GM19328 (cell line): ENCODE data around the gene TLE3.

Experiments
- ATAC-seq: cut with Tn5 transposase; IDR thresholded peaks from one replicate; pipeline ENCODE4 v1.9.1; 2021; ENCODE audit warnings: mild to moderate bottlenecking, moderate library complexity; ENCODE audit not compliant: unreplicated experiment

The TLE3 gene

DNA sequence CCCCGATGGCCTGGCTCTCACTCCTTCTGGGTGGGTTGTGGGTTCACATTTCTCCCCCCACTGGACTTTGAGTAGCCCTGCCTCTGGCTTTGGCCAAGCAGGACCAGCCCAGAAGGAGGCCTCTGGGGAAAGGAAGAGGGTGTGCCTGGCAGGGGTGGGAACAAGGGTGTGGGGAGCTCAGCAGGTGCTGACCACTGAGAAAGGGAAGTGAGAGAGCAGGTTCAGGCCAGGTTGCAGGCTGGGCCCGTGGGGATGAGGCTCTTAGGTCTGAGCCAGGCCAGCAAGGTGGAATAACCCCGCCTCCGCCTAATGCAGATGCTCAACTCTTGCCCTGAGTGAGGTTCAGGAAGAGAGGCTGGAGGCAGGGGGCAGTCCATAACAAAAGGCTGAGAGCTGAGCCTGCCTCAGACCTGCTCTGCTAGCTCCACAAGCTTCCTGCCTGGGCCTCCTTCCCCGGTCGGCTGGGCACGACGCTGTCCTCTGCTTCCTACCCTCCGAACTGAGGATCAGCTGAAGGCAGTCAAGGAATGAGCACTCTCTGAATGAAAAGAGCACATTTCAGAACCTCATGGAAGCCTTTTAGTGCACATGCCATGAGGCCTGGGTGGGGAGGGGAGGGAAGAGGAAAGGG lies 82.7 kb downstream of the TLE3 start:
- peak; percentile 76 for ATAC-seq

GRCh38 chr15:70014331-70014730 lies 83.4 kb downstream of the TLE3 start:
- ATAC-seq = no peak

- no peak for ATAC-seq
Observed at GRCh38 chr15:70013656-70014313, 83.9 kb downstream of the TLE3 start.

- ATAC-seq = no peak
Observed at GRCh38 chr15:70012895-70013294, 84.8 kb downstream of the TLE3 start.

GRCh38 chr15:70008697-70009290 lies 88.9 kb downstream of the TLE3 start:
- no peak for ATAC-seq

DNA sequence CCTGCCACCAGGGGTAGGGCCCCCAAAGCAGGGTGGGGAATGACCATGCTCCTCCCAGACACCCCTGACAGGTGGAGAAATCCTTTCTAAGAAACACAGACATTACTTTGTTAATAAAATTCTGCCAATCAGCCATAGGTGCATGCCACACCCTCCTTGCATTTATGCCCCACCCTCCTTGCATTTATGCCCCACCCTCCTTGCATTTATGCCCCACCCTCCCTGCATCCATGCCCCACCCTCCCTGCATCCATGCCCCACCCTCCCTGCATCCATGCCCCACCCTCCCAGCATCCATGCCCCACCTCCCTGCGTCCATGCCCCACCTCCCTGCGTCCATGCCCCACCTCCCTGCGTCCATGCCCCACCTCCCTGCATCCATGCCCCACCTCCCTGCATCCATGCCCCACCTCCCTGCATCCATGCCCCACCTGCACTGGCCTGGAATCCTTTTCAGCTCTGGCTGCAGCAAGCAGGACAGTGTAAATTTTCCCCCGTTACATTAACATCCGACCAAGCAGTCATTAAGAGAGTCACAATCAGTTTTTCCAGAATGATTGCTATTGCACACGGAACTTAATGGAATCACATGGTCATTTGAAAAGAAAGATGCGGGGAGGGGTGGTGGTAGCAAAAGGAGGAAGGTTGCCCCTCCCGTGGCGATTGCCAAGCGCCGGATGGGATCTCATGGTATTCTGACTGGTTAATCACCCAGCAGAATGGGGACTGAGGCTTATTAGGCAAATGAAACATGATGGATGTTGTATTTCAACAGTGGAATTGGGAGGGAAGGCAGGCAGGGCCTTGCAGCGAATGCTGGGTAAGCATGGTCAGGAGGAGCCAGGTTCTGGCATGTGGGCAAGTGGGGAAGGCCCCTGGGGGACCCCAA lies 91.2 kb downstream of the TLE3 start:
- ATAC-seq = no peak

DNA sequence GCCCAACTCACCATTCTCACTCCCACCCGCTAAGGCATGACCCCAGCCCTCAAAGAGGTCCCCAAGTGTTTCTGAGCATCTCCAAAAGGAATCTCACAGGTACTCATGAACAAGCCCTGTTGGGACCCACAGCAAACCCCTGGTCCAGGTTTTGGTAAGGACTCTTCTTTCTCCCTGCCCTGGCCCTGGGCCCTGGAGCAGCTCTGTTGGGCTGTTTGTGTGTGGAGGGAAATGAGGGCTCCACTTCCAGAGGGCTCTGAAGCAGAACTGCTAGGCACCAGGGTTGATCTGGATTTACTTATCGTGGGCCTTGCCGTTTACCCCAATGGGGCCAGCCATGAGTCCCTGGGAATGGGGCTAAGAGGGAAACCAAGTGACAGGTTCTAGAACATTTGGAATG lies 92.9 kb downstream of the TLE3 start:
- no peak for ATAC-seq

GRCh38 chr15:70002897-70003296 lies 94.8 kb downstream of the TLE3 start:
- ATAC-seq = no peak

- ATAC-seq = no peak
Observed at GRCh38 chr15:70001859-70002258, 95.9 kb downstream of the TLE3 start.

DNA sequence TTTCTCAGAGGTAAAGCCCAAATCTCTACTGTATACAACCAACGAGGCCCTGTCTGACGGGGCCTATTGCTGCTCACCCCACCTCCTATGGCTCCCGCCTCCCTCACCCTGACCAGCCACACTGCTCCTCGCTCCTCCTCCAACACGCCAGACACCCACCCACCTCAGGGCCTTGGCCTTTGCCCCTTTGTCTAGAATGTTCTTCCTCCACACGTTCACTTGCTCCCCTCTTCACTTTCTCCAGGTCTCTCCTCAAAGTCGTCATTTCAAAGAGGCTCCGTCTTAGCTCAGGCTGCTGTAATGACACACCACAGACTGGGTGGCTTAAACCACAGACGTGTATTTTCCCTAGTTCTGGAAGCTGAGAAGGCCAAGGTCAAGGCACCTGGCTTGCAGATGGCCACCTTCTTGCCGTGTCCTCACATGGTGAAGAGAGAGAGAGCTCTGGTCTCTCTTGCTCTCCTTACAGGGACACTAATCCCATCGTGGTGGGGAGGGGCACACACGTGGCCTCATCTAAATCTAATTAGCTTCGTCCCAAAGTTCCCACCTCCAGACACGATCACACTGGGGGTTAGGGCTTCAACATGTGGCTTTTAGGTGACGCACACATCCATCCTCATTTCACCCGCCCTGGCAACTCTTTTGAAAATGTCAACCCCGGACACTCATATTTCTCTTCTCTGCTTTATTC lies 98.2 kb downstream of the TLE3 start:
- ATAC-seq = no peak

DNA sequence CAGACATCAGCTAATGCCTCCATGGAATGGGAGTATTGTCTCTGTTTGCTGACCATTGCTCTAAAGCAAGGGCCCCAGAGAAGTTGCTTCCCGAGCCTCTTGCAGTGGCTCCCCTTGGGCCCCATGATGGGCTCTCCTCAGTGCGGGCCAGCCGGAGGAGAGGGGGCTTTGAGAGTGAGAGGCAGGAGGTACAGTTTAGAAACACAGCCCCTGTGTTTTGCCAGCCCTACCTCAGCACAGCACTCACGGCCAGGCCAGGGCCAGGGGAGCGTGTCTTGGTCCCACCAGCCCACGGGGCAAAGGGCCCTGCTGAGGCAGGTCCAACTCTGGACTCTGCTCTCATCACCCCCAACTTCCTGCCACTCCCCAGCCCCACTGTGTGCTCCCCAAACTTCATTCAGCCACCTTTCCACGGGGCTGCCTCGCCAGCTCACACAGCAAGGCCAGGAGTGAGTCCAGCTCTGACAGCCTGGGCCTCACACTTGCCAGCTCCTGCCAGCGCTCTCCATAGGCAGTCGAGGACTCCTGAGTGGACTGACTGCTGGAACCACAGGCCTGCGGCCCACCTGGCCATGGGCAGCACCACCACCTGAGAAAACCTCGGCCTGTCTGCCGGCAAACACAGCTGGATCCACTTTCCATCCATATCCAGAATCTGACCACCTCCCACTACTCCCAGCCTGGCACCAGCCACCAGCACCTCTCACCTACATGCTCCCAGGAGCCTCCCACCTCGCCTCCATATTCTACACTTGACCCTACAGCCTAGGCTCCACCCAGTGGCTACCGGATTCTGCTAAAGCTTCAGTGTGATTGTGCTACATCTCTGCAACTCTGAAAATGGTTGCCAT lies 99.0 kb downstream of the TLE3 start:
- no peak for ATAC-seq

GRCh38 chr15:69997813-69998212 lies 99.9 kb downstream of the TLE3 start:
- no peak for ATAC-seq
